Neural progenitor cell (in vitro differentiated cells): ENCODE results near the gene SIL1.

Source experiments
- CTCF ChIP-seq: fragments of 200-600 bp; sonication (generic); IDR thresholded peaks from 2 replicates; pipeline ENCODE4 v1.5.1; 2017; ENCODE audit warnings: antibody characterized with exemption, mild to moderate bottlenecking
- EZH2phosphoT487 ChIP-seq: fragments of 200-600 bp; sonication (generic); IDR thresholded peaks from 2 replicates; pipeline ENCODE4 v1.6.1; 2017; ENCODE audit warnings: antibody characterized with exemption

GRCh38 chr5:138936968-138937345 lies 261.2 kb downstream of the SIL1 start:
- TF ChIP-seq CTCF (no peak), EZH2phosphoT487 (no peak)
